Measurements from ENCODE around the gene TMEM169. TPM values are rescaled to one million over a fixed set of nuclear protein-coding genes. Genes with fewer than 3 reads are reported as not detected.

Gene TMEM169
- total and polyA plus RNA-seq, 2 of the 4 experiments (the other 2 are of a cell fraction), result 0.15 to 0.54 TPM

DNA sequence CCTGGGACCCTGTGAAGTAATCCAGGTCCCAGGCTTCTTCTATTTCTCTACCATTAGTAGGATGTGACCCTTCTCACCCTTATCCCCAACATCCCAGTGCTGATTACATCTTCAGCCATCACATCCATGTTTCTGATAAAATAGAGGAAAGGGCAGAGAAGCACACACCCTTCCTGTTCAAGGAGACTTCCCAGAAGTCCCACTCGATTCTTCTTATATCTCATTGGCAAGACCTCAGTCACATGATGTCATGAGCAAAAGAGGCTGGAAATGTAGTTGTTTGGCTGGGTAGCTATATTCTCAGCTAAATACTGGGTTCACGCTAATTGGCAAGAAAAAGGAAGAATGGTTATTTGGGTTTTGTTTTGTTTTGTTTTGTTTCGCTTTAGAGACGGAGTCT, 19.4 kb downstream of the TMEM169 start:
- dilution Hi-C loops (cut with HindIII; ENCODE audit: low sequenced_read_pairs, unreplicated experiment) (no loop called here), intact Hi-C loops (cut with micrococcal nuclease) (no loop called here), in situ Hi-C loops (cut with MboI; ENCODE audit: low sequenced_read_pairs) (no loop called here)
- Histone ChIP-seq H2AK9ac (replicated peaks; ENCODE audit: low read depth, low read length, poor library complexity) (no peak overlapping the region), H3K18ac (ENCODE audit: low read depth, low read length) (no peak overlapping the region), H3K27ac (ENCODE audit: insufficient read depth, low read length) (no peak overlapping the region), H3K9me3 (ENCODE audit: control insufficient read depth, insufficient read depth, low read length) (no peaks in the 10 kb centered on the region), H3K4me3 (ENCODE audit: insufficient read depth, low read depth, low read length) (no peak overlapping the region), H2BK120ac (ENCODE audit: low read depth, low read length) (no peak overlapping the region), H3K56ac (ENCODE audit: extremely low read depth, insufficient read depth, low read length) (no peak overlapping the region), H2AFZ (replicated peaks; ENCODE audit: low read length, poor library complexity) (no peak overlapping the region), H3K4ac (ENCODE audit: low read depth, low read length) (no peak overlapping the region), H3K9ac (ENCODE audit: low read depth, low read length) (no peak overlapping the region), H3K4me2 (ENCODE audit: low read depth, low read length) (no peak overlapping the region), H3K4me1 (ENCODE audit: control insufficient read depth, insufficient read depth, low read length) (no peaks in the 10 kb centered on the region), H2AK5ac (ENCODE audit: low read depth, low read length) (no peak overlapping the region), H3K23ac (ENCODE audit: low read depth, low read length) (no peak overlapping the region), H4K91ac (ENCODE audit: insufficient read depth, low read depth, low read length) (no peak overlapping the region), H2BK5ac (ENCODE audit: low read depth, low read length, poor library complexity, severe bottlenecking) (no peak overlapping the region), H2BK15ac (ENCODE audit: low read depth, low read length) (no peak overlapping the region), H4K5ac (ENCODE audit: low read depth, low read length) (no peak overlapping the region), H4K8ac (ENCODE audit: low read depth in 2 of 2, low read length in 2 of 2) (no peak overlapping the region), H3K9me1 (ENCODE audit: insufficient read depth, low read length) (peaks cover 12% of the 10 kb centered on the region), H3K79me1 (ENCODE audit: low read depth in 1 of 2, low read length in 2 of 2) (no peaks in the 10 kb centered on the region), H3K27me3 (ENCODE audit: control insufficient read depth, insufficient read depth, low read length) (0 out of 2 replicates have a peak, but pooled peaks cover 3% of the 10 kb centered on the region), H2BK20ac (ENCODE audit: low read depth, low read length) (no peak overlapping the region), H3K14ac (replicated peaks; ENCODE audit: low read depth, low read length) (no peak overlapping the region), H4K20me1 (ENCODE audit: insufficient read depth, low read length) (no peaks in the 10 kb centered on the region), H3K36me3 (ENCODE audit: control insufficient read depth, insufficient read depth, low read length) (no peaks in the 10 kb centered on the region)
- ChIA-PET POLR2A (ENCODE audit: unreplicated experiment) (no interaction called here), CTCF (interaction anchor here (1.2 kb wide), 1 partner anchor 18 kb away, joined by 3 read pairs; no protein-coding TSS in a partner anchor)
- TF ChIP-seq, protein P1, sequence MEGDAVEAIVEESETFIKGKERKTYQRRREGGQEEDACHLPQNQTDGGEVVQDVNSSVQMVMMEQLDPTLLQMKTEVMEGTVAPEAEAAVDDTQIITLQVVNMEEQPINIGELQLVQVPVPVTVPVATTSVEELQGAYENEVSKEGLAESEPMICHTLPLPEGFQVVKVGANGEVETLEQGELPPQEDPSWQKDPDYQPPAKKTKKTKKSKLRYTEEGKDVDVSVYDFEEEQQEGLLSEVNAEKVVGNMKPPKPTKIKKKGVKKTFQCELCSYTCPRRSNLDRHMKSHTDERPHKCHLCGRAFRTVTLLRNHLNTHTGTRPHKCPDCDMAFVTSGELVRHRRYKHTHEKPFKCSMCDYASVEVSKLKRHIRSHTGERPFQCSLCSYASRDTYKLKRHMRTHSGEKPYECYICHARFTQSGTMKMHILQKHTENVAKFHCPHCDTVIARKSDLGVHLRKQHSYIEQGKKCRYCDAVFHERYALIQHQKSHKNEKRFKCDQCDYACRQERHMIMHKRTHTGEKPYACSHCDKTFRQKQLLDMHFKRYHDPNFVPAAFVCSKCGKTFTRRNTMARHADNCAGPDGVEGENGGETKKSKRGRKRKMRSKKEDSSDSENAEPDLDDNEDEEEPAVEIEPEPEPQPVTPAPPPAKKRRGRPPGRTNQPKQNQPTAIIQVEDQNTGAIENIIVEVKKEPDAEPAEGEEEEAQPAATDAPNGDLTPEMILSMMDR (conservative IDR thresholded peaks at IDR 0.05; ENCODE audit: low read depth, low read length), result no peak
- TF ChIP-seq MAZ (IDR thresholded peaks at IDR 0.05; ENCODE audit: borderline replicate concordance, low read depth, low read length), result no peak
- no peak for TF ChIP-seq BHLHE40 (IDR thresholded peaks at IDR 0.05; ENCODE audit: low read depth, low read length)
- TF ChIP-seq FOS (IDR thresholded peaks at IDR 0.05; ENCODE audit: low read depth, low read length), result no peak
- TF ChIP-seq RCOR1 (IDR thresholded peaks at IDR 0.05; ENCODE audit: insufficient replicate concordance, low read length), result no peak
- no peak for TF ChIP-seq MXI1 (IDR thresholded peaks at IDR 0.05; ENCODE audit: borderline replicate concordance, low read depth, low read length)
- no peak for TF ChIP-seq POLR2A (IDR thresholded peaks at IDR 0.05; ENCODE audit: low read depth, low read length)
- no peak for TF ChIP-seq CEBPB (IDR thresholded peaks at IDR 0.05; ENCODE audit: low read depth, low read length)
- TF ChIP-seq, protein P2, sequence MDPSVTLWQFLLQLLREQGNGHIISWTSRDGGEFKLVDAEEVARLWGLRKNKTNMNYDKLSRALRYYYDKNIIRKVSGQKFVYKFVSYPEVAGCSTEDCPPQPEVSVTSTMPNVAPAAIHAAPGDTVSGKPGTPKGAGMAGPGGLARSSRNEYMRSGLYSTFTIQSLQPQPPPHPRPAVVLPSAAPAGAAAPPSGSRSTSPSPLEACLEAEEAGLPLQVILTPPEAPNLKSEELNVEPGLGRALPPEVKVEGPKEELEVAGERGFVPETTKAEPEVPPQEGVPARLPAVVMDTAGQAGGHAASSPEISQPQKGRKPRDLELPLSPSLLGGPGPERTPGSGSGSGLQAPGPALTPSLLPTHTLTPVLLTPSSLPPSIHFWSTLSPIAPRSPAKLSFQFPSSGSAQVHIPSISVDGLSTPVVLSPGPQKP (IDR thresholded peaks at IDR 0.05; ENCODE audit: borderline replicate concordance, low read depth, low read length), result no peak
- TF ChIP-seq RFX5 (IDR thresholded peaks at IDR 0.05; ENCODE audit: low read depth, low read length), result no peak
- TF ChIP-seq NFE2L2 (IDR thresholded peaks at IDR 0.05; ENCODE audit: low read depth, low read length), result no peak
- TF ChIP-seq MAFK (IDR thresholded peaks at IDR 0.05; ENCODE audit: low read depth, low read length), result no peak
- TF ChIP-seq USF2 (IDR thresholded peaks at IDR 0.05; ENCODE audit: low read depth, low read length), result no peak
- TF ChIP-seq CHD1 (IDR thresholded peaks at IDR 0.05; ENCODE audit: low read depth, low read length), result no peak
- TF ChIP-seq RAD21 (IDR thresholded peaks at IDR 0.05; ENCODE audit: low read length), result no peak
- TF ChIP-seq SMC3 (IDR thresholded peaks at IDR 0.05; ENCODE audit: low read depth, low read length), result no peak
- no peak for ATAC-seq (ENCODE audit: low read depth)
- no TSS peak for BruUV-seq (replicated peaks)
- WGBS, 2 experiments (ENCODE audit: extremely low coverage in 2 of 2, insufficient read length in 1 of 2), result 100% methylated on average over 1 of the region's 4 CpGs
- DNase-seq, result no peak
